CD4-positive, alpha-beta T cell treated with Interleukin-15 for 4 hours (primary cell): ENCODE results near the gene SPATA6L.
"Not testable (repeated sequence)": the region's sequence is repeated elsewhere in the genome, so short reads cannot be mapped to it uniquely, and the experiment has no call there.

Experiments
- DNase-seq: peaks from one replicate; pipeline ENCODE4 v3.0.0-alpha.2; 2020; ENCODE audit warnings: low spot score

SPATA6L gene

DNA sequence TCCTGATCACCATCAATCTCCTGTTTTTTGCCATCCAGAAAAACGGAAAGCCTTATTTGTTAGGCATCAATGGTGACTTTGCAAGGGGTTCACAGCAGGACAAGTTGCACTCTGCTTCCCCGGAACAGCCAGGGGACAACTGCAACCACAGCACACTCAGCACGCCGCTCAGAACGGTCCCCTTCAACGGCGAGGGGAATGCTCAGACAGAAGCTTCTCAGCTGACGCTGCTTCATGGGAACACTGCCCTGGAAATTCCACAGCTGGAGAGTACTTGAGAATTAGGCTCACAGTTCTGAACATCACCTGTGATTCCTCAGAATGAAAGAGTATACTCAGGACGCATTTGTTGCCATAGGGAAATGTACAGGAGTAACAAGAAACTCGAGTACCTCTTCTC lies 44.3 kb downstream of the SPATA6L start:
- no peak for DNase-seq

- DNase-seq: no peak
Observed at GRCh38 chr9:4620881-4621555, 45.3 kb downstream of the SPATA6L start.

GRCh38 chr9:4620057-4620765 lies 46.1 kb downstream of the SPATA6L start:
- no peak for DNase-seq

DNA sequence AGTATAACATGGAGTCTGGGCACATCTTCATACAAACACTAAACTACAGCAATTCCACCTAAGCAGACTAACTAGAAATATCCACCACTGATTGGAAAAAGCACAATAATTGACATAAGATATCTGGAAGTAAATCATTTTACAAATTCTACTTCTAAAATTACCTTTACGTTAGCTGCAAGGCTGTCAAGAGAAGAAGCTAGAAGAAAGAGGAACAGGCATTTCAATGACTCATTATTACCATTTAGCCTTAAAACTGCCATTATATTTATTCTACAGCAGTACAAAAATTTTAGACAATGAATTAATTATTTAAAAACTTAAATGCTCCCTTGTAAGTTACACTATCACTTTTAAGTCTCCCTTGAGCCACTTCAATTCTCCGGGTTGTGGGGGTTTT lies 47.6 kb downstream of the SPATA6L start:
- no peak for DNase-seq

DNA sequence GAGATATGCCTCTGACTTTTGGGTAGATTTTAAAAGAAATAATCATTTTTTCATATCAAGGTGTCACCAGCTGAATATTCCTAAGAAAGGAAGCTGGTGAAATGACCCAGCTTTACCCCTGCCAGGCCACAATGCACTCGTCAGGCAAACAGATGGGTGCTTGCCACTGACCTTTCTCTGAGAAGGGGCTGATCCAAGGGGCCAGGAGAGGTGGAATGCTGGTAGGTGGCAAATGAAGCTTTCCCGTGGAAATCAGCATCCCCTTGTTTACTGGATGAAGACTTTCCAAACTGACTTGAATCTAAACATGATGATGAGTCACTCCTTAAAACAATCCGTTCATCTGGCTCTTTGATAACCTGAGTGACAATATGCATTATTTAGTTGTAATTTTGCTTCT lies 48.5 kb downstream of the SPATA6L start:
- no peak for DNase-seq

DNA sequence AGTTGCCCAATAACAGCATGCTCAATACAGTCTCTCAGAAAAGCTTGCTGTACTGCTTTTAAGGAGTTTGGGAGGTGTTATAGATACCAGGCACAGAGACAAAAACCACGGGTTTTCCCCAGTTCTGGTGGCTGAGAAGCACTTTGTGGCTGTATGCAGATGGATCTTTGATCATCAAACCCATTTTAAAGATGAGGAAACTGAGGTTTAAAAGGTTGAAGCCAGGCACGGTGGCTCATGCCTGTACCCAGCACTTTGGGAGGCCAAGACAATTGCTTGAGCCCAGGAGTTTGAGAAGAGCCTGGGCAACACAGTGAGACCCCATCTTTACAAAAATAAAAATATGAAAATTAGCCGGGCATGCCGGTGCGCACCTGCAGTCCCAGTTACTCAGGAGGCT lies 50.5 kb downstream of the SPATA6L start:
- DNase-seq: no peak

GRCh38 chr9:4615251-4615650 lies 51.0 kb downstream of the SPATA6L start:
- DNase-seq: no peak

- no peak for DNase-seq
Observed at GRCh38 chr9:4614627-4615026, 51.7 kb downstream of the SPATA6L start.

- DNase-seq: not testable (repeated sequence)
Observed at GRCh38 chr9:4606033-4606432, 60.2 kb downstream of the SPATA6L start.

DNA sequence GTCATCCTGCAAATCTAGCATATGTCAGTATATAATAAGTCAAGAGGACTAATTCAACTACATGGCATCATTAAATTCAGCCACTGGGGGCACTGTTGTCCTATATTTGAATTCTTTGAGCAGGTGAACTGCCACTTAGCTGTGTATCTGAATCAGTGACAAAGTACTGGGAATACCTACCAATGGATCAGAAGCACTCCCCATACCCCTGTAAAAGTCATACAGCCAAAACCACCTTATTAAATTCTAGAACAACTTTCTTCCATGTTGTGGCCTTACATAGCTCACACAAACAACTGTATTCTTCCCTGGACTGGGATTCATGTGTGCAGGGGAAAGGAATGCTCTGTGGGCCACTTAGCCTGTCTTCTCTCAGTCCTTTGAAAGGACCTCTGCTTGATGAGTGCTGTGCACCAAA lies 61.6 kb downstream of the SPATA6L start:
- DNase-seq: peak; percentile 83

DNA sequence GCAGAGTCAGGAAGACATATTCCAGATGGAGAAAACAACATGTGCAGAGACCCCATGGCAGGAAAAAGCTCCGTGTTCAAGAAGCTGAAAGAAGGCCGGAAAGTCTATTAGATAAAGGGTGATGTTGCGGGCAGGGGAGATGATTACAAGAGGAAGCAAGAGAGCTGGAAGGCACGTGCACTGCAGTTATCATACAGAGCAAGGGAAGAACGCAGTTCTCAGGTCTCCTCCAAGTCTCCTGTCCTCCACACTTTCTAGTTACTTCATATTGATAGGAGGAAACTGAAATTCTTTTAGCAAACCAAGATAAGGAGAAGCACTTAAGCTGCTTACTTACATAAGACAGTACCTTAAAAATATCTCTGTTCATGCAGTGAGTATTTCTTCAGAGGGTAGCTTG lies 62.5 kb downstream of the SPATA6L start:
- no peak for DNase-seq

DNA sequence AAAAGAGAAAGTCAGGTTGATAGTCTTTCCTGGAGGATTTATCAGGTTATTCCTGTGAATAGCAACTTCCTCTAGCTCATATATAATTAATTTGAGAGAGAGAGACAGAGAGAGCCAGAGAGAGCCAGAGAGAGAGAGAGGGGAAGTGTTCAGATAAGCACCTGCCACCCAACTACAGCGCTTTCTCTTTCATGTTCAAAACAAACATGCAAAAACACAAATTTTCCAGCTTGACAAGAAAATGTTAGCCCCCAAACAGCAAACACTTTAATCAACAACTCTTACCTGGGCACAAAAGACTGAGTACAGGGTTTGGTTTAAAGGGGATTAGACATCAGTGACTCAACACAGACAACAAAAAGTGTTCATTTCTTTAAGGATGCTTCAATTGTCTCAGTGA lies 65.9 kb downstream of the SPATA6L start:
- no peak for DNase-seq

DNA sequence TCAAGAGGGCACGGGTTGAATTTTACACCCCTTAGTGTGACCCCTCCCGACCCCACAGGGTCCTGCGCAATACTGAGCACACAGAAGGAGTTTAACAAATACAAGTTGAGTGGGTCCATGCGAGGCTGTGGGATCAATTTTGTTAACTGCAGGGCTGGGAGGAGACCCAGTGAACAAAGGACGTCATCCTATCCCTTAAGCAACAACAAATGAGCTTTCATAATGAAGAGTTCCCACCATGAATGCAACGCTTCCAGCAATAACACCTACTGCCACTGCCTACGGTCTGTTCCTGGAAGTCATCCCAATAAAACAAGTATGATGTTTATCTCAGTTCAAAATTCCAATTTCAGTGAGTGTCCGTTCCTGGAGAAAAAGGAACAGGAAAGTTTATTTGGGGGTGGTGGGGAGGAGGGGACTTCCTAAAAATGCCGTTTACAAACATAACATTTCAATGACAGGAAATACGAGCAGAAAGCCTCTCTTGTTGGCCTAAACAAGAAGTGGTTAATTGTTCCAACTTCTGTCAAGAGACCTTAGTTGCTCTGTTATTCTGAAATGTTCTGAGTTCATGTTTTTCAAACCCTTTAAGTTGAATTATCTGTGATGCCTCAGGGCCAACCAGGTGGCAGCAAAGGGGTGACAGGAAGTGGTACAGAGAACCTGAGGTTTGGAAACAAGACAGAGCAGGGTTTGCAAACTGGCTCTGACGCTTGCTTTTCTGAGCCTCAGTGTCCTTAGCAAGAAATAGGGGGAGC lies 69.9 kb downstream of the SPATA6L start:
- peak; percentile 46 for DNase-seq

DNA sequence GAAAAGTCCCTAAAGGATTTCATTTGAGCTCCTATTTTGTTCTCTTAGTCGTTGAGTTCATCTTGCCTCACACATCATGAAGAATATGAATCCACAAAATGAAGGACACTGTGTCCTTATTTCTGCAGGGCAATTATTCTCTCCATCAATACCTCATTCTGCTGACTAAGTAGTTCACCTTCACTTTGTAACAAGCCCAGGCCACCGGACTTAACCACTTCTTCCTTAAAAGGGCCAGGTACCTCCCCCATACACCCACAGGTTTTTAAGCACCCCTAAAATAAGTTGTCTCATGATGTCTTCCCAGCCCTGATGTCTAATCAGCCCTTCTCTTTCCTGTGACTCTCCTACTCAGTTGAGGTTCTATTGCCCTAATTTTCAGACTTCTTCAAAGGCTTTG lies 71.3 kb downstream of the SPATA6L start:
- DNase-seq: no peak

GRCh38 chr9:4594545-4594944 lies 71.7 kb downstream of the SPATA6L start:
- no peak for DNase-seq

GRCh38 chr9:4592886-4593285 lies 73.4 kb downstream of the SPATA6L start:
- no peak for DNase-seq

- DNase-seq: no peak
Observed at GRCh38 chr9:4592295-4592694, 74.0 kb downstream of the SPATA6L start.

DNA sequence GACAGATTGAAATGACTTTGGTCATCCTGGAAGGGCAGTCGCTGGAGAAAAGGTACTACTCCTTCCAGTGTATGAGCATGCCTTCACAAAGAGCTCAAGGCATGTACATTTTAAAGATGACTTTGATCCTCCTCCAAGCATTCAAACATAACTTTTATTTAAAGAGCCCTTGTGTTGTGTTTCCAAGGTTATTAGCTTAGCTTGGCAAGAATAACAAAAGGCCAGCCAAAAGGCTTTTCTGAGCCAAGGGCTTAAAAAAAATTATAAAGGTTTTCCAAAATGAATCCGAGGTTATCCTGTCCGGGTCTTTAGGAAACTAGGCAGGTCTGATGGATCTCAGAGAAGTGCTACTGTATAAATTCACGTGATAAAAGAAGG lies 75.2 kb downstream of the SPATA6L start:
- DNase-seq: no peak

DNA sequence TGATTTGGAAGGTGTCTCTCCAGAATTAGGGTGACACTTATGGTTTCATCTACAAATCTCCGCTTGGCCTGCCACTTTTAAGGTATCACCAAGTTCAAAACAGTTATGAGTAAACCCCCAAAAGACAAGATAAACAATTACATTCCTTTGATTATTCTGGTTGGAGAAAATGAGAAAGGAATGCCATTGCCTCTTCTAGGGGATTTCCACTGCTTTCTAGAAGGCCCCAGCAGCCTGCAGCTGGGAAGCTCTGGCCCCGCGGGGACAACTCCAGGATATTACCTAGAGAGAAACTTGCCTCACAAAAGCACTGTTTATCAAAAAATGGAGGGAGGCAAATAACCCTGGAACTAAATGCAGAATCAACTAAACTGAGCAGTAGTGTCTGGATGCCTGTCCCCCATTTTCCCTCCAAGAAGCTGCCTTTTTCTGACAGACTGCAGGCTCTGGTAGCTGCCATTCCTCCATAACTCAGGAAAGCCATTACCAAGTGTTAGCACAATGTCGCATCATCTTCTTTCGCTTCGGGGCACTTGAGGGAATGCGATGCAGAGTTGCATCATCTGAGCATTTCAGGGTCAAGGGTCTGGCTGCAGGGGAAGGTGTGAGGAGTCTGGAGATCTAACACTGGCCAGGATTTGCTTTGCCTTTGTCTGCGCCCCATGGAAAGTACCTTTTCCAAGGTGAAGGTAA lies 75.7 kb downstream of the SPATA6L start:
- no peak for DNase-seq

DNA sequence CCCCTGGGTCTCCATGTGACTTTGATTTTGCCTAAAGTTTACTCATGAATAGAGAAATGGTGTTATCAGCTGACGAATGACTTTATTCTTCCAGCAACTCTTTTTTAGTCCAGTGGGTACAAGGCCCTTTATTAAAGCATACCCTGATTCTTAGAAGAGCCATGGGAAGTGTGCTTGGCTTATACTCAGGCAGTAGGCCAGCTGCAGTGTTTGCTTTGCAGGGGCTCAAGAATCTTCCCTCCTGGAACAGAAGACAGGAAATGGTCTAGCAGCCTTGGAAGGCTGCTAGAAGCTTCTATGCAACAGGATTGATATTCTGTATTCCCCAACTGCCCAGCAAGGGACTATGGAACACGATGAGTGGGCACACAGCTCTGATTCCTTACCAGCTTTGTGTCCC lies 77.6 kb downstream of the SPATA6L start:
- no peak for DNase-seq

DNA sequence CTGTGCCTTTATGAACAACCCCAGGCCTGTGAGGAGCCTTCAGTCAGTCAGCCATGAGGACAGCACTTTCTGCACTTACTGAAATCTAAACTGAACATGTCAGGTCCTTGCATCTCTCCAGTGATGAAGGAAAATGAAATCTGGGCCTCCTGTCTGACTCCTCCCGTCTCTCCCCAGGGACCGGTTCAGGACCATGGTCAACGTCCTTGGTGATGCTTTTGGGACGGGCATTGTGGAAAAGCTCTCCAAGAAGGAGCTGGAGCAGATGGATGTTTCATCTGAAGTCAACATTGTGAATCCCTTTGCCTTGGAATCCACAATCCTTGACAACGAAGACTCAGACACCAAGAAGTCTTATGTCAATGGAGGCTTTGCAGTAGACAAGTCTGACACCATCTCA lies 81.1 kb downstream of the SPATA6L start:
- no peak for DNase-seq

DNA sequence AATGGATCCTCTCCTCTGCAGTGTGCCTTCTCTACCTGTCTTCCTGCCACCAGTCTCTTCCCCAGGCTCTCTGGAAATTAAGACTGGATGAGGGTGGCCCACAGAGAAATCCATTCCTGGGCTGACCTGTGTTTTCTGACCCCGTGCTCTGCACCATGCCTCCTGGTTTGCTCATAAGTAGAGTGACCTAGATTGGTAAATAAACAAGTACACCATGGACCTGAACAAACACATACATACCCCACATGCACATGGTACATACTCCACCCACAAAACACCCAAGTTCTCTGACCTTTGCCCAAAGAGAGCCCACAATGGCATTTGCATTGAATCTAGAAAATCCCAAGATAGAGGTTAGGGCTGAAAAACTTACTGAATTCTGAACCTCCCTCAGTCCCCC lies 81.6 kb downstream of the SPATA6L start:
- no peak for DNase-seq

DNA sequence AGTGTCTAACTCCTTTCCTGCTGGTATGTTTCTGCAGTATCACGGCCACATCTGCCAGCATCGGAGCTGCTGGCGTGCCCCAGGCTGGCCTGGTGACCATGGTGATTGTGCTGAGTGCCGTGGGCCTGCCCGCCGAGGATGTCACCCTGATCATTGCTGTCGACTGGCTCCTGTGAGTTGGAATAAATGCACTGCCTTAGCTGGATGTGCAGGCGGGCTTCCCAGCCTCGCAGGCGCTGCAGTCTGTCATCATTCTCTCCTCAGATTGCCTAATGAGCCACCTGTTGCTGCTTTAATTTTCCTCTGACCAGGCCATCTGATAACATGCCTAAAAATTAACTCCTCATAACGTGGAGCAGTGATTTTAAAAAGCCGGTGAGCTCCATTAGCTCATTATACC lies 83.3 kb downstream of the SPATA6L start:
- no peak for DNase-seq
